Endothelial cell of hepatic sinusoid (primary cell): ENCODE results near the gene FAM151A.
"Not testable (repeated sequence)": the region's sequence is repeated elsewhere in the genome, so short reads cannot be mapped to it uniquely, and the experiment has no call there.

Source experiments
- in situ Hi-C: cut with HindIII; loops from 2 replicates; pipeline ENCODE4 v1.10.0; 2017; ENCODE audit warnings: low sequenced_read_pairs

FAM151A gene

DNA sequence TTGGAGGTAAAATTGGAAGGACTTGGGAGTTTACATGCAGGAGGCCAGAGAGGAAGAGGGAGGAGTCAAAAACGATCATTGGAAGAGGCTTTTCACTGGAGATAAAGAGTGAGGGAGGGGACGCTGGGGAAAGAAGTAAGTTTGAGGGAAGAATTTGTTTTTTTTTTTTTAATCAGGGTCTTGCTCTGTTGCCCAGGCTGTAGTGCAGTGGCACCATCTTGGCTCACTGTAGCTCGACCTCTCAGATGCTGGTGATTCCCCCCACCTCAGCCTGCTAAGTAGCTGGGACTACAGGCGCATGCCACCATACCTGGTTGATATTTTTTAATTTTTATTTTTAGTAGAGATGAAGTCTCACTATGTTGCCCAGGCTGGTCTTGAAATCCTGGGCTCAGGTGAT, 17.0 kb upstream of the FAM151A start:
- in situ Hi-C loops, result no loop called here

DNA sequence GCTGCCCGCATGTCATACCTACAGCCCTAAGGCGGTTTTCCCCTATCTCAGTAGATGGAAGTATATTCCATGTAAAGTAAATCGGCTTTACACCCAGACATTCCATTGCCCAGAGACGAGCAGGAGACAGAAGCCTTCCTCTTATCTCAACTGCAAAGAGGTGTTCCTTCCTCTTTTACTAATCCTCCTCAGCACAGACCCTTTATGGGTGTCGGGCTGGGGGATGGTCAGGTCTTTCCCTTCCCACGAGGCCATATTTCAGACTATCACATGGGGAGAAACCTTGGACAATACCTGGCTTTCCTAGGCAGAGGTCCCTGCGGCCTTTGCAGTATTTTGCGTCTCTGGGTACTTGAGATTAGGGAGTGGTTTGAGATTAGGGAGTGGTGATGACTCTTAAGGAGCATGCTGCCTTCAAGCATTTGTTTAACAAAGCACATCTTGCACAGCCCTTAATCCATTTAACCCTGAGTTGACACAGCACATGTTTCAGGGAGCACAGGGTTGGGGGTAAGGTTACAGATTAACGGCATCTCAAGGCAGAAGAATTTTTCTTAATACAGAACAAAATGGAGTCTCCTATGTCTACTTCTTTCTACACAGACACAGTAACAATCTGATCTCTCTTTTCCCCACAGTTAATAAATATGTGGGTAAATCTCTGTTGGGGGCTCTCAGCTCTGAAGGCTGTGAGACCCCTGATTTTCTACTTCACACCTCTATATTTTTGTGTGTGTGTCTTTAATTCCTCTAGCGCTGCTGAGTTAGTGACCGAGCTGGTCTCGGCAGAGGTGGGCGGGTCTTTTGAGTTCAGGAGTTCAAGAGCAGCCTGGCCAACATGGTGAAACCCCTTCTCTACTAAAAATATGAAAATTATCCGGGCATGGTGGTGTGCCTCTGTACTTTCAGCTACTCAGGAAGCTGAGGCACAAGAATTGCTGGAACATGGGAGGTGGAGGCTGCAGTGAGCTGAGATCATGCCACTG, 13.4 kb upstream of the FAM151A start:
- in situ Hi-C loops, result not testable (repeated sequence)

DNA sequence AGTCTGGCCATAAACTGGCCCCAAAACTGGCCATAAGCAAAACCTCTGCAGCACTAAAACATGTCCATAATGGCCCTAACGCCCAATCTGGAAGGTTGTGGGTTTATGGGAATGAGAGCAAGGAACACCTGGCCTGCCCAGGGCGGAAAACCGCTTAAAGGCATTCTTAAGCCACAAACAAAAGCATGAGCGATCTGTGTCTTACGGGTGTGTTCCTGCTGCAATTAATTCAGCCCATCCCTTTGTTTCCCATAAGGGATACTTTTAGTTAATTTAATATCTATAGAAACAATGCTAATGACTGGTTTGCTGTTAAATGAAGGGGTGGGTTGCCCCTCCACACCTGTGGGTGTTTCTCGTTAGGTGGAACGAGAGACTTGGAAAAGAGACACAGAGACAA, 12.5 kb upstream of the FAM151A start:
- in situ Hi-C loops, result not testable (repeated sequence)

DNA sequence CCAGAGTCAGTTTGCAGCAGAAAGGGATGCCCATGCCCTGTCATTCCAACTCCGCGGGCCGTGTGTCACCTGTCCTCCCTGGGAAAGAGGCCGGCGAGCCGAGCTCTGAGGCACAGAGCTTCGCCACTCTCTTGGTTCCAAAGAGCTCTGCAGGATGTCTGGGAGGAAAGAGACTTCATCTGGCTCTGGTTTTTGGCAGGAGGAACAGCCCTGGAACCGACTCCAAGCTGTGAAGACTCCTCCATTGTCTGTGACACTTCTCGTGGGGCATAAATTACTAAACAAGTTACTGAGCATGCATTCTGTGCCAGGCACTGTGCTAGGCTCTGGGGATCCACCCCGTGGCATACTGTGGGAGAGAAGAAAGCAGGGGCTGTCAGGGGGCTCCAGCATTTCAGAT, 3.9 kb upstream of the FAM151A start:
- in situ Hi-C loops, result no loop called here

DNA sequence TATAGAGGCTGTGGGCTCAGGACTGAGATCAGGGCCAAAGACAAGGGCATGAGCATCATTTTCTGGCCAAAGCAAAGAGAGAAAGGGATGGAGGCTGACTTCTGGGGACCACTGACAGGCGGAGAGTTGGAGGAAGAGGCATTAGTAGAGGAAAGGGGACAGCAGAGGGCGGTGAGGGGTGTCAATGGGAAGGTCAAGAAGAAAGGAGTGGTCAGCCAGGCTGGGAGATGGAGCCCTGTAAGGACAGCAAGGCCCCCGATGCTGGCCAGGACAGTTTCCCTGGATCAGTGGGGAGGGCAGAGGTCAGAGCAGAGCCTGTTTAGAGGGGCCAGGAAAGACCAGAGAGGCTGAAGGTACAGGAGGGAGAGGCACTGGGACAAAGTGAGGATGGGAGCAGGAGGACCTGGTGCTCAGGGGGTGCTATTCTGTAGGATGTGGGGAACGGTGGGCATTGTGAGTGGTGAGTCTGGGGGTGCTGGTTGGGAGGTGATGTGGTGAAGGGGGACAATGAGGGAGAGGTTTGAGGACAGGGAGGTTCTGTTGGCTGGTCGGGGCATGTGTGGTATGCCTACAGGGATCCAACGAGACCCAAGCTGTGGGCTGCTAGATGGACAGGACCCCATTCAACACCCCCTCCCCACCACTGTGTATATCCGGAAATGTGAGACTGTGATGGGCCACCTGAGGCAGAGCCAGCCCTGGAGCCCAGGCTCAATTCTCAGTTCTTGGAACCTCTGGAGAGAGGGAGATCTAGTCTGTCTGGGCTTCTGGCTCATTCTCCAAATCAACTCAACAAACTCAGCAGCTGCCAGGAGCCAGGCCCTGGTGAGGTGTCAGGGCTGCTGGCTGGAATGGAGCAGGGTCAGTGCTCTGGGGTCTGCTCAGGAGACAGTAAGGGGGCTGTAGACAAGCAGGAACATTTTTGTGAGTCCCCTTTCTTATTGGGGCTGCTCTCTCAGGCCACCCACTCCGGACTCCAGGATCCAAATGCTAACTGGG, 1.4 kb upstream of the FAM151A start:
- in situ Hi-C loops, result loop anchor here (5.0 kb wide), 1 partner anchor 43 kb away; no protein-coding TSS in a partner anchor

DNA sequence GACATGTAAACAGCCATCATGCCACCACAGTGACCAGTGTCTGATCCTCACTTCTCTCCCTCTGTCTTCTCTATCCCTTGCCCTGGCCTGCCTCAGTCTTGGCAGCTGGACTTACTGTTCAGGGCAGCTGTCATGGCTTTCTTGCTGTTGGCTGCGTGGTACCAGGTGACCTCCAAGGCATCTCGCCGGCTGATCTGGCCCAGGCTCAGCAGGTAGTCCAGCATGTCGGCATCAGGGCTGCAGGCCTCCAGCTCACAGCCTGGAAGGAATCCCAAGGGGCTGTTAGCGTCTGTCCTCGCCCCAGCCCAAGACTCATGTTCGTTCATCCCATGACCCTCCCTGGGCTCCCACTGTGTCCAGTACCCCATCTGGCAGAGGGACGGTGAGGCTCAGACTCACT, 3.6 kb downstream of the FAM151A start:
- in situ Hi-C loops, result loop anchor here (5.0 kb wide), 1 partner anchor 48 kb away; no protein-coding TSS in a partner anchor

DNA sequence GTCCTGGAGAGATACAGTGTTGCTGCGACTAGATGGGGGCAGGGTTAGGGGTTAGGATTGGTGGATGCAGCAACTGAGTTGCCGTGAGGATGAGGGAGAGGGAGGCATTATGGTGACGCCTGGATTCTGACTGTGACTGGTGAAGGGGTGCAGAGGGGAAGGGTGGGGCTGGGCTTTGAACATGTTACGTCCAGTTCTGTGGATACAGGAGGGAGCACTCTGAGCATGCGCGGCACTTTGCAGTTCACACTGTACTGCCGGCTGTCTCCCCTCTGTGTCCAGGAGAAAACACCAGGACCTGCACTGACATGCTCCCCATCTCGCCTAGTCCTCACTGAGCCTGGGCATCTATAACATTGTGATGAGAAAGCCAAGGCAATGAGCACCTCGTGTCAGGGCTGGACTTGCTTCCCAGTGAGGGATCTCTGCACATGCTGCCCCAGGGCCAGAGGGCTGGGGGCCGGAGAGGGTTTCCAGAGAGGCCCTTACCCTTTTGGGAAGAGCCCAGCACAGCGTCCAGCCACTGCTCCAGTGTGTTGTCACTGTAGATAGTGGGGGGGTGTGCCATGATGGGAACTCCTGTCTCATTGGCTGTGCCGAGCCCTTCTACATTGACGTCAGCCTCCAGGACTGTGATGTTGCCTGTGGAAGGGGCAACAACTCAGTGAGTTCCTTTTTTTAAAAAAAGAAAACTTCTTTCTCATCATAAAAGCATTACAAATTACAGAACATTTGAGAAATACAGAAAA, 7.6 kb downstream of the FAM151A start:
- in situ Hi-C loops, result no loop called here

DNA sequence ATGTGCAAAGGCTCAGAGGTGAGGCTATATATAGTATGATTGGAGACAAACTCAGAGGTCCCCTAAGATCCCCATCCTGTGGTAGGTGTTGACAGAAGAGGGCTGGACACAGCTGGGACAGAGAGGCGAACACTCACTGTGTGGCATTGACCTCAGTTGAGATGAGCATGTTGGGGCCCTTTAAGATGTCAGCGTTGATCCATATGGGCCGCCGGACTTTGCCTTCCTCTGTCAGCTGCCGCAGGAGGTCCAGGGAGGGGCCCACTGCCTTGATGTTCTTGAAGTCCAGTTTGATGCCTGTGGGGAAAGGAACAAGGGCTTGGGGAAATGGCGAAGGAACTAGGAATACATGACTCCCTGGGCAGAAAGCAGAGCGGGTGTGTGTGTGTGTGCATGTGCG, 8.8 kb downstream of the FAM151A start:
- in situ Hi-C loops, result no loop called here

DNA sequence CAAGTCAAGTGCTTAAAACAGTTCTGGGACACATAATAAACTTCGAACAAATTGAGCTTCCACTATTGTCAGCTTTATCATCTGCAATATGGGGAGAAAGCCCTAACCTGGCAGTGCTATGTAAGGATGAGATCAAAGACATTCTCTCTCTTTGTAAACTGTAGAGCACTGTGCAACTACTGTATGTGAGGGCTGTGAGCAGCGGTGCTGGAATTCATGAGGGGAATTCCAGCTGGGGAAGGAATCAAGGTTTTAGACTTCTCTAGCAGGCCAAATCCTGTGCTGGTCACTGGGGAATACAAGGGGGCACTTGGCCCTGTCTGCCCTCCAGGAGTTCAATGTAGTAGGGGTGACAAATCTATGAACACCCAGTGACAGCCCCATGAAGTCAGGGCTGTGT, 9.3 kb downstream of the FAM151A start:
- in situ Hi-C loops, result no loop called here

DNA sequence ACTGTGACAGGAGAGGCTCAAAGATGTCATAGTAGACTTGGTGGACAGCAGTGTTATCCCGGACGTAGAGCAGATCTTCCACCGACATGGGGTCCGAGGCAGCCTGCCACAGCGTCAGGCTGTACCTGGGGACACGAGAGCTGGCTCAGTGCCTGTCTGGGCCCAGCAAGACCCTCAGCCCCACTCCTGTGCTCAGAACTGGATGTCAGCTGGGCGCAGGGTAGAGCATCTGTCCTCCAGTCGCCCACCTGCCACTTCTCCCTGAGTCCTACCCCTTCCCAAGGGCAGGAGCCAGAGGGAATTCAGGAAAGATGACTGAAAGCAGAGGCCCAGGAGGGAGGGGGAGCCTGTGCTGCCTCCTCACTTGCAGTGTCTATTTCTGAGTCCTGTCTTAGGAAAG, 11.7 kb downstream of the FAM151A start:
- in situ Hi-C loops, result no loop called here

DNA sequence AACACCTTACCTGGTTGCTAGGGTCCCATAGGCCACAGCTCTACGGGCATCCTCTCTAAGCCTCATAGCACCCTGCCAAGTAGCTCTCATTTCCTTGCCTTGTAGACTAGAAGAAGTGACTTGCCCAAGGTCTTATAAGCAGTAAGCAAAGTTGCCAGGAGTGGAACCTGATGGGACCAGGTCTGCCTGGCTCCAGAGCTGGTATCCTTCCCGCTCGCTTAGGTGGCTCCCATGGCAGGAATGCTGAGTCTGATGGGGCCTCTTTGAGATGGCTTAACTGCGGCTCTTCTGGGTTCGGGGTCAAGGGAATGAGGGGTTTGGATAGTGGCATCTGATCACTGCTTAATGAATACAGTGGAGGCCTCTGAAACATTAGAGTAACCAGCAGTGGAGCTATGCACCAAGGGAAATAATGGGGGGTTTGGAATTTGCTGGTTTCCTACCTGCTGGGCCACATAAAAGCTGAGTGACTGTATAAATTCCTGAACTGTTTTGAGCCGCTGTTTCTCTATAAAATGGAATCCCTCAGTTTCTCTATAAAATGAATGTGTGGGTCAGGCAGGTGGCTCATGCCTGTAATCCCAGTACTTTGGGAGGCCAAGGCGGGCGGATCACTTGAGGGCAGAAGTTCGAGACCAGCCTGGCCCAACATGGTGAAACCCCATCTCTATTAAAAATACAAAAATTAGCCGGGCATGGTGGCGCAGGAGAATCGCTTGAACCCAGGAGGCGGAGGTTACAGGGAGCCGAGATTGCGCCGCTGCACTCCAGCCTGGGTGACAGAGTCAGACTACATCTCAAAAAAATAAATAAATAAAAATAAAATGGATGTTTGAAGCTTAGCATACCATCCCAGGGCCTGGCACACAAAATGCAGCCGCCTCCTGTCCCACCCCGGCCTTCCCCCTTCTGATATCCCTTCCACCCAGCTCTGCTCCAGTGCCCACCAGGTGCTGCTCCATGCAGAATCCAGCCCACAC, 12.4 kb downstream of the FAM151A start:
- in situ Hi-C loops, result no loop called here

DNA sequence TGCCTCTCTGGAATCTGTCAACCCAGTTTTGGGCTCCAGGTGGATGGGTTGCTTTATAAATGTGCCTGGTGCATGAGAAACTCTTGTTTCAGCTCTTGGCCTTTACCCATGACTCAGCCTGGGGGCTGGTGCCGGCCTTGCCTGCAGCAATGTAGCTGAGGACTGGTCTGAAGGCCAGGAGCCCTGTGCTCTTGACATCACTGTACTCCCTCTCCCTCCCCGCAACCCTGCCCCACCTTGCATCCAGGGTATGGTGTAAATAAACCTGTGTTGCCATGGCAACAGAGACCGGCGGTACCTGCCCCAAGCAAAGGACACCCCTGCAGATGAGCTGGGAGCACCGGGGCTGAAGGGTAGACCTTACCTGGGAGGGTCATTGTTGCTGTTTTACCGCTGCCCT, 13.3 kb downstream of the FAM151A start:
- in situ Hi-C loops, result no loop called here

DNA sequence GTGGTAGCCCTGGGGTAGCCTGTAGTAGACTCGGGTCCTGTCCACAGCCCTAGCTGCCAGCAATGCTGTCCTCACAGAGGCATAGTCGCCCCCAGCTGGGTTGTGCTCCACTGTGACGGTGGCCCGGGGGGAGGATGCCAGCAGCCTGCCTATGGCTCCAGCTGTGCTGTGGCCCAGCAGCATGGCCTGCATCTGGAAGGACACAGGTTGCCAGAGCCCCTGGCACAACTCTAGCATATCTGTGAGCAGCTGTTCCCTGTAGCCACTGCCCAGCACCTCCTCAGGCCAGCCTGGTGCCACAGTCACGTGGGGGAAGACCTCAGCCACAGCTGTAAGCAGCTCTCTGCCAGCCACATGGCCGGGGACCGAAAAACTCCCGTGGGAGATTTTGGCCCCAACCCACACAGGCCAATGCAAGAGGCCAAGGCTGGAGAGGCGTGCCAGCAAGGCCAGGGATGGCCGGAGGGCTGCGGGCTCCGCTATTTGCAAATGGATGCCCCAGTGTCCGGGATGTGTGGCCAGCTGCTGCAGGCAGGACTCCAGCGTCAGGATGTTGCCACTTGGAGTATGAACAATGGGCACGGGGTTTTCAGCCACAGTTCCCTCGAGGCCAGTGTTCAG, 13.9 kb downstream of the FAM151A start:
- in situ Hi-C loops, result no loop called here

DNA sequence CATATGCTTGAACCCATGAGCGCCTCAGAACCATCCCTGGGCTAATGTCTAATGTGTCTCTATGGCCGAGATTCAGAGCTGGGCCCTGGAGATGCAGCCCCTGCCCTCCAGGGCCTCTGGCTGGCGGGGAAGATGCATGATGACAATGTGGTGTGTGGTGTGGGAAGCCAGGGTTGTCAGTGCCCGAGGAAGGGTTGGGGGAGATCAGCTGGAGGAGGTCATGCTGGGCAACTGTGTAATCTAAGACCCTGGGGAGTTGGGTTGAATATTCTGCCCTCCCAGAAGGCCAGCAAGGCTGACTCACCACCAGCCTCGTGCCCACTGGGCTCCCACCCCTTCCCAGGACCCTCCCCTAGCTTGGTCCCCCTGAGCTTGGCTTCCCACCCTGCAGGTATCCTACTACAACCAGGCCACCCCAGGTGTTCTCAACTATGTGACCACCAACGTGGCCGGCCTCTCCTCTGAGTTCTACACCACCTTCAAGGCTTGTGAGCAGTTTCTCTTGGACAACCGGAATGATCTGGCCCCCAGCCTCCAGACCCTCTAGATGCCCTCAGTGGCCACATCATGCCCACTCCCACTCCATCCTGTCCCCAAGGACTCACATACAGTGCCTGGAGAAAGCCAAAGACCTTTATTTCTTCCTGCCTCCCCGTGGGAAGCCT, 14.6 kb downstream of the FAM151A start:
- in situ Hi-C loops, result no loop called here

DNA sequence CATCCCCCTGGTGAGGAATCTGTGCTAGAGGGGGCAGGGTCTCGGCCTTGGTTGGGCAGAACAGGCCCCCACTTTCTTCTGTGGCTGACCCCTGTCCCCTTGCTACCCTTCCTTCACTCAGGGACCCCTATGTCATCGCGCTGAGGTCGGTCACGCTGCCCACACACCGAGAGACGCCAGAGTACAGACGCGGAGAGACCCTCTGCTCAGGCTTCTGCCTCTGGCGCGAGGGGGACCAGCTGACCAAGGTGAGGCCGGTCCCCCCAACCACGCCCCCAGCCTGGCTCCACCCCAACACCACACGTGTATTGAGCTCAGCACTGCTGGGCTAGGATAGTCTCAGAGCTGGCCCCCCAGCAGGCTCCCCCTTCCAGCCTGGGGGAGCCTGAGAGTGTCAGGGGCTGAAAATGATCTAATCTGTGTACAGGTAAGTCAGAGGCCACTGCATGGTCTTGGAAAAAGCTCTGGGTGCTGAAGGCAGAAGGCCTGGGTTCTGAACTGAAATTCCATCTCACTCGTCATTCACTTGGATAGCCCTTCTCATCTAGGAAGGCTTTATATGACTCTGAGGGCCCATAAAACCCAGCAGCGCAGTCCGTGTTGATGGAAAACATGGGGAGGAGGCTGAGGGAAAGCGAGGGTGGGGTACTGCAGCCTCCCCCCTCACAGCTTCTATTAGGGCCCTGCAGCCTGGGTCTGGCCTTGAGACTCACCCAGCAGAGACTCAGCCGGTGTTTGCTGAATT, 15.3 kb downstream of the FAM151A start:
- in situ Hi-C loops, result no loop called here

DNA sequence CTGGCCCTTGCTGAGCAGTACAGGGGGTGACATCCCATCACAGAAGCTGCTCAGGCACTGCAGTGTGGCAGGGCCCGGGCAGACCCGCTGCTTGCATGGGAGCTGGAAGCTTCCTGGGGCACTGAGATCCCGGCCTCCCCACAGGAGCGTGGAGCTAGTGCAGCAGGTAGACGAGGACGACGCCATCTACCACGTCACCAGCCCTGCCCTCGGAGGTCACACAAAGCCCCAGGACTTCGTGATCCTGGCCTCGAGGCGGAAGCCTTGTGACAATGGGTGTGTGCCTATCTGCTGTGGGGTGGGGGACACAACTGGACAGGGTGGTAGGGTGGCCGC, 16.4 kb downstream of the FAM151A start:
- in situ Hi-C loops, result no loop called here

DNA sequence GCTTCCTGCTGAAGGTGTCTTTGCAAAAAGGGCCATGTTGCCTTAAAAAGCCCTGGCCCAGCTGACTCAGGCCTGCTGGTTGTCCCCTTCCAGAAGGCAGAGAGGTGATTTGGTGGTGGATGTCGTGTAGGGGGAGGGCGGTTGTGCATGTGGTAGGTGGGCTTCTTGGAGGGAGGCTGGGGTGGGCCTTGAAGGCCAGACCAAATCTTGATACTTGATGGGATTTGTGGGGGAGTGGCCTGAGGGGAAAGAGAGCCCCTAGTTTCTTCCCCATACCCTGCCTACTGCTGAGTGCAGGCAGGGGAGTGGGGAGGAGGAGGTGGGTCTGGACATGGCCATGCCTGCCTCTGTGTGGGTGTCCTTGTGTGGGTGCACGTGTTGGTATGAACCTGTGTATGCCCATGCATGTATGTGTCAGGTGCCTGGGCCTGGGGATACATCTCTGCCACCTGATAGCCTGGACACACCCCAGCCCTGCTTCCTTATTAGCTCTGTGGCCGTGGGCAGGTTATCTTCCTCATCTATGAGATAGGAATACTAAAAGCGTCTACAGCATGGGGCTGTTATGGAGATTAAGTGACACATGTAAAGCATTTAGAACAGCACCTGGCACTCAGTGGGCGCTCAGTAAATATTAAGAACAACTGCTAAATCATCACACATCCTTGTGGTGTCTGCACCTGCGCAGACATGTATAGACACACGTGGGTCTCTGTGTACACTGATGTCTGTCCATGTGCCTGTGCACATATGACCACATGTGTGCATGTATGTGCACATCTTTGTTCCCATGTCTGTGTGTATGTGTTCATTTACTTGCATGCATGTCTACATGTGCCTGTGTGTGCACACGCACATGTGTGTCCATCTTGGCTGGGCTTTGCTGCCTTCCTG, 17.0 kb downstream of the FAM151A start:
- in situ Hi-C loops, result no loop called here
